ENCODE results near the gene P3R3URF. TPM values are rescaled to one million over a fixed set of nuclear protein-coding genes. Genes with fewer than 3 reads are reported as not detected.
A peak's percentile ranks its signal among the peaks of the same experiment; 100 is the strongest.

P3R3URF gene
- polyA plus RNA-seq, 4 donors: not detected

GRCh38 chr1:46134660-46135331, 41.5 kb downstream of the P3R3URF start:
- DNase-seq (ENCODE audit: low read depth in 4 of 4, low spot score in 3 of 4): no peak

DNA sequence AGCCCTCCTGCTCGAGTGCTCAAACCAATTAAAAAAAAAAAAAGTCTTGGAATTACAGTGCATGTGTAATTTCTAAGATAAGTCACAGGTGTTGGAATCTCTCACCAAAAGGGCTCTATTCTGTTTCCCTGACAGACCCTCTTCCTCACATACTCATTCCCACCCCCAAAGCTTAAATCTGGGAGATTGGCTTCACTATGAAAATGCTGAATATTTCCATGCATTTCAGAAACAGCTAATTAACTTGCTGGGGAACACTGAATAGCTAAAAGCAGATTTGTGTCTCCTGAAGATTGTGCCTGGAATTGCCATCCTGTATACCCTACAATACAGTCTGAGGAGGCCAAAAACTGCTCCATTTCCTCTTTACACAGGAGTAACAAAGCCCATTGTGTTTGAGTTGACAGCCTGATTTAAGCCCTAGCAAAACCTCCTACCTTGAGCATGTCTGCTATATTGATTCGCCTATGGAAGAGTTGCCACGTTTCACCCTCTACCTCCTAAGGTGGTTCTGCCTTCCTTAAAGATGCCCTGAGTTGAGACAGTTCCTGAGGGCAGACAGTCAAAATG, 42.4 kb downstream of the P3R3URF start:
- DNase-seq (ENCODE audit: low read depth in 4 of 4, low spot score in 3 of 4): no peak

DNA sequence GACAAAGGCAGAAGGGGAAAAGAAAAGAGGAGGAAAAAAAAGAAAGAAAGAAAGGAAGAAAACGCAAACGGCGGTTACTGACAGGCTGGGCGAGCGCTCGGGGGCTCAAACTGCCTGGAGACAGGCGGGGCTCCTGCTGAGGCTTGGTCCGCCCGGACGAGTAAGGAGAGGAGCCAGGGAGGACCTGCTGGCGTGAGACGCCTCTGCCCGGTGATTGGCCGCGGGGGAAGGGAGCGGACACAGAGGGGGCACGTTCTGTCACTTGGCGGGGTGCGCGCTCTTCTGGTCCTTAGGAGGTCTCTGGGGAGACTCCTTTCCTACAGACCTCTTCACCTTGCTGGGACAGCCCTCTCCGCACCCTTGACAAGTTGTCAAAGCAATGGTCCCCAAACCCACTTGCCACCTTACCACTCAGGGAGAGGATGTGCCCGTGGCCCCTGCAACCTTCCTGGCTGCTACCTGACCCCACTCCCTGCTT, 43.1 kb downstream of the P3R3URF start:
- no peak for DNase-seq (ENCODE audit: low read depth in 4 of 4, low spot score in 3 of 4)

- peak; percentile 97 to 98 (median 97) for DNase-seq (ENCODE audit: low read depth in 4 of 4, low spot score in 3 of 4)
These were observed 43.6 kb downstream of the P3R3URF start, which contains the start of gene PIK3R3 for GRCh38 chr1:46132529-46133180. TSS of gene PIK3R3 (minus strand) at chr1:46132629. CDS start at chr1:46131952, 677 bp downstream.

DNA sequence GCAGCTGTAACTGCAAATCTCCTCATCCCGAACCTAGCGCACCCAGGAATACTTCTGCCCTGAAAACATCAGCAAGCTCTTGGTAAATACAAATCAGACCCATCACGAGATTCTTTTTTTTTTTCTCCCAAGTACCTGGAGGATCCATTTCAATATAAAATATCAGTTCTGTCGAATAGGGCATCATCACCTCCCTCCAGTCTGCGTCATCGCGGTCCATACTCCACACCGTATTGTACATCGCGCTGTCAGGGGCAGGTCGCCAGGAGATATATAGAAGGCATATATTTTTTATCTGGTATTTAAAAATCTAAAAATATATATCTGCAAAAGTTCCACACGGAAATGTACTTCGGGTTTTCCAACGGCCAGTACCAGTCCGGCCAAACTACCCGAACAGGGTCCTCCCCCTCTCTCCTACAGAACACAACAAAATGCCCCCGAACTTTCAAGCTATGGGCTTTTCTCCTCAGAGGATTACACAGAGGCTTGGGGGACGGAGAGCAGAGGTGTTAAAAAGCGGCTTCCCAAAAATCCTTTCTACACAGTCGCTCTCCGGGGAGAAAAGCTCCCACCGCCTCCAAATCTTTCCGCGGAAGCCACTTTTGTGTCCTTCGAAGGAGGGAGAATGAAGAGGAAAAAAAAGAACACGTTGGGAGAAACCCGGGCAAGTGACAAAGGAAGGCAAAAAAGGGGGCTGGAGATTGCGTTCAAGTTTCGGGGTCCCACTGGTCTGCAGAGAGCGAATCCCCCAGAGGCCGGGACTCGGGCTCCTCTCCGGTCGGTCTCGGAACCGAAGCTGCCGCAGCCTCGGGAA, 44.4 kb downstream of the P3R3URF start:
- DNase-seq (ENCODE audit: low read depth in 4 of 4, low spot score in 3 of 4): peak in 1 of 4 donors; percentile 30

DNA sequence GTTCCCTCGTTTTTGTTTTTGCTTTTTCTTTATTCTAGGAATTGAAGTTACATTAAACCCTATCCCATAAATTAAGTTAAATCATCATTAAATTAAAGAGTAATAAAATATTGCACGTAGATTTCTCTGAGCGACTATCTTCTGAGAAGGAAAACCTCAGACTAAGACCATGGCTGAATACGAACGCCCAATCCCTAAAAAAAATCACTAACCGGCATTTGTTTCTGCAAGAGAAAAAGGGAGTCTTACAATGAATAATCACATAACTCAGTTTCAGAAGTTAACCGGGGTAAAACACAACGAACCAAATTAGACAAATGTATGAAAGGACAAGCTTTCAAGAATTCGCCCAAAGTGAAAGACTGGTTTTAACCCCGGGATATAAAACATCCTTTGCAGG, 45.2 kb downstream of the P3R3URF start:
- DNase-seq (ENCODE audit: low read depth in 4 of 4, low spot score in 3 of 4): no peak

DNA sequence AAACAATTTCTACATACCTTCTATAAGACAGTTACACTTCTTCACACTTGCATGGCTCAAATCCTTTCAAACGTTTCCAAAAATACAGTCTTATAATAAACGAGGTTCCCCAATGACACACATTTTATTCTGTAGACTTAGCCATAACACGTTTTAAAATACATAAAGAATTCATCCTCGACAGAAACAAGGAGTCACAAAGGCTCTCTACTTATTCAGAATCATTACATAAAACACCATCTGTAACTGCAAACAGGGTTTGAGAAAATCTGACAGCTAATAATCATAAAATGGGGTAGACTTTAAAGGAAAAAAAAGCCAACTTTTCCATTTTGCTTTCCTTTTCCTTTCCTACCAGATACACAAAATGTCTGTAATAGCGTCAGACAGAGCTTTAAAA, 45.7 kb downstream of the P3R3URF start:
- DNase-seq (ENCODE audit: low read depth in 4 of 4, low spot score in 3 of 4): no peak

DNA sequence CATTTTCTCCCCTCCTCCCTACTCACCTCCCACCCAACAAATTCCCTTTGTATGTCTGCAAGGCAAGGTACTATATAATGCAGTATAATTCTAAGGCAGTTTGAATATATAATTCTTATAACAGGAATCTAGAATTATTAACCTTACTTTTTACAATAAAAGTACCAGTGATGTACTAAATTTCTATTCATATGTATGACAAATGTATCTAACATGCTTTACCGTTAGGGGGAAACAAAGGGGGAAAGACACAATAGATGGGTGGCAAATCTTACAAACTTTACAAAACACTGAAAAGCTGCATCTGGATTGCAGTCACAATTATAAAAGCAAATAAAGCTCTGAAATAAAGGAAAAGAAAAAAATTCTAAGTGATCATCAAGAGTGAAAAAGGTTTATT, 46.2 kb downstream of the P3R3URF start:
- DNase-seq (ENCODE audit: low read depth in 4 of 4, low spot score in 3 of 4): no peak

GRCh38 chr1:46128344-46128743, 47.9 kb downstream of the P3R3URF start:
- no peak for DNase-seq (ENCODE audit: low read depth in 4 of 4, low spot score in 3 of 4)

Other genes starting within 250 kb of the P3R3URF start
- gene PIK3R3, start 43.9 kb downstream of the P3R3URF start, polyA plus RNA-seq (ENCODE audit: insufficient read length in 4 of 4): 10 to 100 TPM; 23.1 to 38.3 (median 25.4) TPM
- 10 to 100 TPM in 3 of 4 donors, 1 to 10 TPM in 1; 1.6 to 88.0 (median 72.3) TPM for gene TSPAN1, start 1.4 kb downstream of the P3R3URF start, polyA plus RNA-seq (ENCODE audit: insufficient read length in 4 of 4)
- 10 to 100 TPM; 57.4 to 99.2 (median 71.4) TPM for gene POMGNT1, start 21.9 kb upstream of the P3R3URF start, polyA plus RNA-seq (ENCODE audit: insufficient read length in 4 of 4)
- gene LURAP1, start 26.8 kb upstream of the P3R3URF start, polyA plus RNA-seq (ENCODE audit: insufficient read length in 4 of 4): 1 to 10 TPM; 1.9 to 6.5 (median 2.9) TPM
- gene RAD54L, start 71.3 kb upstream of the P3R3URF start, polyA plus RNA-seq (ENCODE audit: insufficient read length in 4 of 4): 10 to 100 TPM in 3 of 4 donors, 1 to 10 TPM in 1; 9.2 to 15.7 (median 11.8) TPM
- gene LRRC41, start 127.1 kb upstream of the P3R3URF start, polyA plus RNA-seq (ENCODE audit: insufficient read length in 4 of 4): 10 to 100 TPM; 68.7 to 93.8 (median 83.4) TPM
- gene UQCRH, start 127.2 kb upstream of the P3R3URF start, polyA plus RNA-seq (ENCODE audit: insufficient read length in 4 of 4): 100 to 1,000 TPM; 240 to 421 (median 378) TPM
- 10 to 100 TPM; 15.6 to 31.0 (median 26.0) TPM for gene NSUN4, start 164.3 kb upstream of the P3R3URF start, polyA plus RNA-seq (ENCODE audit: insufficient read length in 4 of 4)
- 10 to 100 TPM in 3 of 4 donors, 1 to 10 TPM in 1; 7.6 to 31.1 (median 21.0) TPM for gene FAAH, start 217.8 kb upstream of the P3R3URF start, polyA plus RNA-seq (ENCODE audit: insufficient read length in 4 of 4)